ENCODE measurements around the gene BLVRB. TPM values are rescaled to one million over a fixed set of nuclear protein-coding genes. Genes with fewer than 3 reads are reported as not detected.

BLVRB gene
- total and polyA plus RNA-seq, 9 of the 15 experiments (the other 6 are each of a cell fraction or from before 2014, with no cell fraction given) = 81.1 to 749 (median 331) TPM

GRCh38 chr19:40403262-40403984 is 62.1 kb downstream of the BLVRB start (continued):
- TF ChIP-seq ZNF431 (CRISPR knock-in tag; IDR thresholded peaks at IDR 0.05) = no peak
- TF ChIP-seq EGR1 (conservative IDR thresholded peaks at IDR 0.05) = peak; percentile 76
- 0 out of 4 replicates have a peak, but pooled peaks of 1 of the 2 experiments have one; percentile 40 for TF ChIP-seq MAZ (CRISPR knock-in tag; conservative IDR thresholded peaks at IDR 0.05 in 1 of 2, IDR thresholded peaks at IDR 0.05 in 1 of 2)
- TF ChIP-seq, protein P1, sequence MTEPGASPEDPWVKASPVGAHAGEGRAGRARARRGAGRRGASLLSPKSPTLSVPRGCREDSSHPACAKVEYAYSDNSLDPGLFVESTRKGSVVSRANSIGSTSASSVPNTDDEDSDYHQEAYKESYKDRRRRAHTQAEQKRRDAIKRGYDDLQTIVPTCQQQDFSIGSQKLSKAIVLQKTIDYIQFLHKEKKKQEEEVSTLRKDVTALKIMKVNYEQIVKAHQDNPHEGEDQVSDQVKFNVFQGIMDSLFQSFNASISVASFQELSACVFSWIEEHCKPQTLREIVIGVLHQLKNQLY (CRISPR knock-in tag; conservative IDR thresholded peaks at IDR 0.05) = no peak
- no peak for TF ChIP-seq CCNT2 (IDR thresholded peaks at IDR 0.05; ENCODE audit: borderline replicate concordance, extremely low read depth, insufficient read length, low read depth, low read length)
- TF ChIP-seq POU5F1 (IDR thresholded peaks at IDR 0.05; ENCODE audit: borderline replicate concordance, low read depth, low read length, partially characterized antibody) = no peak
- no peak for TF ChIP-seq NFE2L1 (tag; IDR thresholded peaks at IDR 0.05; ENCODE audit: borderline replicate concordance, low read depth)
- TF ChIP-seq U2AF1 (optimal IDR thresholded peaks at IDR 0.05; ENCODE audit: low read depth, low read length) = no peak
- no peak for TF ChIP-seq ZNF695 (CRISPR knock-in tag; IDR thresholded peaks at IDR 0.05)
- peak; percentile 23 to 76 for TF ChIP-seq E2F6 (IDR thresholded peaks at IDR 0.05; ENCODE audit: borderline replicate concordance in 1 of 2, extremely low read depth in 1 of 2, insufficient read depth in 1 of 2, insufficient read length in 1 of 2, low read depth in 1 of 2, low read length in 1 of 2, poor library complexity in 1 of 2, severe bottlenecking in 1 of 2)
- no peak for TF ChIP-seq RBM22 (IDR thresholded peaks at IDR 0.05; ENCODE audit: low read depth, low read length, poor library complexity, severe bottlenecking)
- TF ChIP-seq MTA1 (IDR thresholded peaks at IDR 0.05; ENCODE audit: borderline replicate concordance) = no peak
- TF ChIP-seq, protein P2, sequence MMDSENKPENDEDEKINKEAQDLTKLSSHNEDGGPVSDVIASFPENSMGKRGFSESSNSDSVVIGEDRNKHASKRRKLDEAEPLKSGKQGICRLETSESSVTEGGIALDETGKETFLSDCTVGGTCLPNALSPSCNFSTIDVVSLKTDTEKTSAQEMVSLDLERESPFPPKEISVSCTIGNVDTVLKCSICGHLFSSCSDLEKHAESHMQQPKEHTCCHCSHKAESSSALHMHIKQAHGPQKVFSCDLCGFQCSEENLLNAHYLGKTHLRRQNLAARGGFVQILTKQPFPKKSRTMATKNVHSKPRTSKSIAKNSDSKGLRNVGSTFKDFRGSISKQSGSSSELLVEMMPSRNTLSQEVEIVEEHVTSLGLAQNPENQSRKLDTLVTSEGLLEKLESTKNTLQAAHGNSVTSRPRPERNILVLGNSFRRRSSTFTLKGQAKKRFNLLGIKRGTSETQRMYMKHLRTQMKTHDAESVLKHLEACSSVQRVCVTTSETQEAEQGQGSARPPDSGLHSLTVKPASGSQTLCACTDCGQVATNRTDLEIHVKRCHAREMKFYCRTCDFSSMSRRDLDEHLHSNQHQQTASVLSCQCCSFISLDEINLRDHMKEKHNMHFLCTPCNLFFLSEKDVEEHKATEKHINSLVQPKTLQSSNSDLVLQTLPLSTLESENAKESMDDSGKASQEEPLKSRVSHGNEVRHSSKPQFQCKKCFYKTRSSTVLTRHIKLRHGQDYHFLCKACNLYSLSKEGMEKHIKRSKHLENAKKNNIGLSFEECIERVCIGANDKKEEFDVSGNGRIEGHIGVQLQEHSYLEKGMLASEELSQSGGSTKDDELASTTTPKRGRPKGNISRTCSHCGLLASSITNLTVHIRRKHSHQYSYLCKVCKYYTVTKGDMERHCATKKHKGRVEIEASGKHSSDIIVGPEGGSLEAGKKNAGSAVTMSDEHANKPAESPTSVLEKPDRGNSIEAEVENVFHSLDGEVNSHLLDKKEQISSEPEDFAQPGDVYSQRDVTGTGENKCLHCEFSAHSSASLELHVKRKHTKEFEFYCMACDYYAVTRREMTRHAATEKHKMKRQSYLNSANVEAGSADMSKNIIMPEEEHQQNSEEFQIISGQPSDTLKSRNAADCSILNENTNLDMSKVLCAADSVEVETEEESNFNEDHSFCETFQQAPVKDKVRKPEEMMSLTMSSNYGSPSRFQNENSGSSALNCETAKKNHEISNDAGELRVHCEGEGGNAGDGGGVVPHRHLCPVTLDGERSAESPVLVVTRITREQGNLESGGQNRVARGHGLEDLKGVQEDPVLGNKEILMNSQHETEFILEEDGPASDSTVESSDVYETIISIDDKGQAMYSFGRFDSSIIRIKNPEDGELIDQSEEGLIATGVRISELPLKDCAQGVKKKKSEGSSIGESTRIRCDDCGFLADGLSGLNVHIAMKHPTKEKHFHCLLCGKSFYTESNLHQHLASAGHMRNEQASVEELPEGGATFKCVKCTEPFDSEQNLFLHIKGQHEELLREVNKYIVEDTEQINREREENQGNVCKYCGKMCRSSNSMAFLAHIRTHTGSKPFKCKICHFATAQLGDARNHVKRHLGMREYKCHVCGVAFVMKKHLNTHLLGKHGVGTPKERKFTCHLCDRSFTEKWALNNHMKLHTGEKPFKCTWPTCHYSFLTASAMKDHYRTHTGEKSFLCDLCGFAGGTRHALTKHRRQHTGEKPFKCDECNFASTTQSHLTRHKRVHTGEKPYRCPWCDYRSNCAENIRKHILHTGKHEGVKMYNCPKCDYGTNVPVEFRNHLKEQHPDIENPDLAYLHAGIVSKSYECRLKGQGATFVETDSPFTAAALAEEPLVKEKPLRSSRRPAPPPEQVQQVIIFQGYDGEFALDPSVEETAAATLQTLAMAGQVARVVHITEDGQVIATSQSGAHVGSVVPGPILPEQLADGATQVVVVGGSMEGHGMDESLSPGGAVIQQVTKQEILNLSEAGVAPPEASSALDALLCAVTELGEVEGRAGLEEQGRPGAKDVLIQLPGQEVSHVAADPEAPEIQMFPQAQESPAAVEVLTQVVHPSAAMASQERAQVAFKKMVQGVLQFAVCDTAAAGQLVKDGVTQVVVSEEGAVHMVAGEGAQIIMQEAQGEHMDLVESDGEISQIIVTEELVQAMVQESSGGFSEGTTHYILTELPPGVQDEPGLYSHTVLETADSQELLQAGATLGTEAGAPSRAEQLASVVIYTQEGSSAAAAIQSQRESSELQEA (IDR thresholded peaks at IDR 0.05; ENCODE audit: low read depth) = no peak
- no peak for TF ChIP-seq EHMT2 (IDR thresholded peaks at IDR 0.05)
- no peak for TF ChIP-seq MYC (IDR thresholded peaks at IDR 0.05; ENCODE audit: low read depth, low read length)
- no peak for TF ChIP-seq MYC (CRISPR knock-in tag; IDR thresholded peaks at IDR 0.05; ENCODE audit: borderline replicate concordance, low read depth)

Measured in K562 (cell line).